ENCODE data around the gene RTP2.

GRCh38 chr3:187743195-187744141, 41.1 kb upstream of the RTP2 start:
- TF ChIP-seq, protein P1, sequence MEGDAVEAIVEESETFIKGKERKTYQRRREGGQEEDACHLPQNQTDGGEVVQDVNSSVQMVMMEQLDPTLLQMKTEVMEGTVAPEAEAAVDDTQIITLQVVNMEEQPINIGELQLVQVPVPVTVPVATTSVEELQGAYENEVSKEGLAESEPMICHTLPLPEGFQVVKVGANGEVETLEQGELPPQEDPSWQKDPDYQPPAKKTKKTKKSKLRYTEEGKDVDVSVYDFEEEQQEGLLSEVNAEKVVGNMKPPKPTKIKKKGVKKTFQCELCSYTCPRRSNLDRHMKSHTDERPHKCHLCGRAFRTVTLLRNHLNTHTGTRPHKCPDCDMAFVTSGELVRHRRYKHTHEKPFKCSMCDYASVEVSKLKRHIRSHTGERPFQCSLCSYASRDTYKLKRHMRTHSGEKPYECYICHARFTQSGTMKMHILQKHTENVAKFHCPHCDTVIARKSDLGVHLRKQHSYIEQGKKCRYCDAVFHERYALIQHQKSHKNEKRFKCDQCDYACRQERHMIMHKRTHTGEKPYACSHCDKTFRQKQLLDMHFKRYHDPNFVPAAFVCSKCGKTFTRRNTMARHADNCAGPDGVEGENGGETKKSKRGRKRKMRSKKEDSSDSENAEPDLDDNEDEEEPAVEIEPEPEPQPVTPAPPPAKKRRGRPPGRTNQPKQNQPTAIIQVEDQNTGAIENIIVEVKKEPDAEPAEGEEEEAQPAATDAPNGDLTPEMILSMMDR (IDR thresholded peaks at IDR 0.05), result no peak
- TF ChIP-seq EZH2 (IDR thresholded peaks at IDR 0.05; ENCODE audit: borderline replicate concordance, insufficient read depth, low read depth, low read length, poor library complexity, severe bottlenecking), result no peak

Measured in B cell (primary cell).